H1 (cell line): Measurements from ENCODE around the gene CIT. TPM values are rescaled to one million over a fixed set of nuclear protein-coding genes. Genes with fewer than 3 reads are reported as not detected.

ENCODE experiments used
- CTCF ChIA-PET: fragments of 300-600 bp; sonication (Branson Sonifier 250); formaldehyde crosslinking; loops from one replicate; lab custom pipeline; 2021; ENCODE audit not compliant: partially characterized antibody; lab: Charles Lee
- POLR2A ChIA-PET: fragments of 300-600 bp; sonication (Branson Sonifier 250); formaldehyde crosslinking; loops from one replicate; lab custom pipeline; 2021; ENCODE audit warnings: inconsistent platforms; ENCODE audit not compliant: partially characterized antibody; lab: Charles Lee
- DNase-seq, 2 experiments: peaks; one replicate each; pipeline versions ENCODE4 v3.0.0 to v3.0.0-alpha.2; 2010 to 2022; ENCODE audit warnings: low spot score in 2 of 2, low read depth in 1 of 2, mixed read lengths in 1 of 2
- FAIRE-seq: peaks from 2 replicates; lab custom pipeline; 2011; peaks lifted over from hg19 to GRCh38; lab: Jason Lieb, UNC
- H2AFZ ChIP-seq: 2 replicates; pipeline ENCODE4 v1.8.1; 2012; ENCODE audit warnings: low read length, inconsistent platforms
- H2AK5ac ChIP-seq: 2 replicates; pipeline ENCODE4 v1.6.1; 2013; ENCODE audit warnings: low read depth, low read length
- H2BK120ac ChIP-seq: replicated peaks from 2 replicates; pipeline ENCODE3; 2013; ENCODE audit warnings: low read depth, low read length, inconsistent platforms
- H2BK12ac ChIP-seq: 2 replicates; pipeline ENCODE4 v1.6.1; 2013; ENCODE audit warnings: low read depth, low read length
- H2BK15ac ChIP-seq: 2 replicates; pipeline ENCODE4 v1.6.1; 2013; ENCODE audit warnings: low read length
- H2BK20ac ChIP-seq: 2 replicates; pipeline ENCODE4 v1.6.1; 2013; ENCODE audit warnings: low read length
- H2BK5ac ChIP-seq: 2 replicates; pipeline ENCODE4 v1.6.1; 2013; ENCODE audit warnings: low read depth, low read length
- H3K14ac ChIP-seq: 2 replicates; pipeline ENCODE4 v1.6.1; 2013; ENCODE audit warnings: inconsistent platforms; ENCODE audit not compliant: insufficient read length
- H3K18ac ChIP-seq: 2 replicates; pipeline ENCODE4 v1.6.1; 2013; ENCODE audit warnings: low read length; ENCODE audit errors: extremely low read depth
- H3K23ac ChIP-seq: 2 replicates; pipeline ENCODE4 v1.6.1; 2013; ENCODE audit warnings: inconsistent platforms; ENCODE audit not compliant: insufficient read length
- H3K23me2 ChIP-seq: 2 replicates; pipeline ENCODE4 v1.6.1; 2013; ENCODE audit warnings: low read depth, low read length
- H3K27ac ChIP-seq: 2 replicates; pipeline ENCODE4 v1.6.1; 2011; ENCODE audit warnings: low read depth, low read length, inconsistent platforms
- H3K27me3 ChIP-seq, 4 experiments: replicated peaks in 1 of 4; 1 replicate in 1 of 4; 2 replicates in 3 of 4; pipeline versions ENCODE4 v1.6.1 to v1.8.1; 2011 to 2013; ENCODE audit warnings: low read length in 3 of 4, mild to moderate bottlenecking in 3 of 4, inconsistent platforms in 2 of 4, mixed read lengths in 2 of 4, moderate library complexity in 1 of 4; ENCODE audit not compliant: control insufficient read depth in 3 of 4, insufficient read depth in 3 of 4; ENCODE audit errors: extremely low read depth in 1 of 4
- H3K36me3 ChIP-seq, 4 experiments: 2 replicates each; pipeline versions ENCODE4 v1.6.1 to v1.8.1; 2011 to 2013; ENCODE audit warnings: mild to moderate bottlenecking in 4 of 4, low read length in 3 of 4, moderate library complexity in 2 of 4, control low read depth in 1 of 4, inconsistent platforms in 1 of 4; ENCODE audit not compliant: insufficient read depth in 4 of 4, control insufficient read depth in 2 of 4
- H3K4ac ChIP-seq: replicated peaks from 2 replicates; pipeline ENCODE3; 2013; ENCODE audit warnings: low read length, low read depth, mixed read lengths, inconsistent platforms; ENCODE audit not compliant: insufficient read length
- H3K4me1 ChIP-seq, 4 experiments: replicated peaks in 1 of 4; 1 replicate in 1 of 4; 2 replicates in 3 of 4; pipeline versions ENCODE4 v1.6.1 to v1.8.1; 2011 to 2013; ENCODE audit warnings: low read length in 3 of 4, inconsistent platforms in 2 of 4, mixed read lengths in 1 of 4; ENCODE audit not compliant: insufficient read depth in 4 of 4, control insufficient read depth in 3 of 4
- H3K4me2 ChIP-seq, 2 experiments: 2 replicates each; pipeline versions ENCODE4 v1.6.1 to v1.8.1; 2011 to 2013; ENCODE audit warnings: low read depth in 2 of 2, low read length in 2 of 2, control low read depth in 1 of 2, inconsistent platforms in 1 of 2, mild to moderate bottlenecking in 1 of 2; ENCODE audit not compliant: insufficient read depth in 1 of 2
- H3K4me3 ChIP-seq, 4 experiments: fragments of 200-600, 300-600 bp in 1 of 4; sonication (generic), shearing (Covaris generic), sonication (Bioruptor Twin) in 1 of 4; 2 replicates each; pipeline versions ENCODE4 v1.5.1 to v1.8.1; 2011 to 2016; ENCODE audit warnings: low read length in 4 of 4, low read depth in 3 of 4, control low read depth in 2 of 4, inconsistent platforms in 2 of 4, mild to moderate bottlenecking in 2 of 4, mixed read lengths in 1 of 4, moderate library complexity in 1 of 4; ENCODE audit not compliant: insufficient read depth in 2 of 4; ENCODE audit errors: extremely low read depth in 1 of 4
- H3K56ac ChIP-seq: replicated peaks from 2 replicates; pipeline ENCODE3; 2013; ENCODE audit warnings: low read depth, mild to moderate bottlenecking, mixed read lengths, low read length, inconsistent platforms; ENCODE audit not compliant: insufficient read length
- H3K79me1 ChIP-seq: 2 replicates; pipeline ENCODE4 v1.6.1; 2013; ENCODE audit warnings: low read depth, low read length, control low read depth
- H3K79me2 ChIP-seq, 2 experiments: 2 replicates each; pipeline versions ENCODE4 v1.6.1 to v1.8.1; 2012 to 2013; ENCODE audit warnings: low read length in 2 of 2, mild to moderate bottlenecking in 2 of 2, inconsistent platforms in 1 of 2; ENCODE audit not compliant: insufficient read depth in 2 of 2, control insufficient read depth in 1 of 2
- H3K9ac ChIP-seq, 4 experiments: replicated peaks in 1 of 4; 1 replicate in 1 of 4; 2 replicates in 3 of 4; pipeline versions ENCODE4 v1.6.1 to v1.8.1; 2011 to 2013; ENCODE audit warnings: low read depth in 3 of 4, low read length in 3 of 4, control low read depth in 2 of 4, mild to moderate bottlenecking in 2 of 4, moderate library complexity in 2 of 4, inconsistent platforms in 1 of 4; ENCODE audit errors: extremely low read depth in 1 of 4
- H3K9me3 ChIP-seq, 2 experiments: 2 replicates each; pipeline versions ENCODE4 v1.6.1 to v1.8.1; 2012 to 2013; ENCODE audit warnings: mild to moderate bottlenecking in 2 of 2, moderate library complexity in 2 of 2, control low read depth in 1 of 2, inconsistent platforms in 1 of 2, low read depth in 1 of 2, low read length in 1 of 2, mixed read lengths in 1 of 2; ENCODE audit not compliant: insufficient read depth in 2 of 2
- H4K20me1 ChIP-seq, 2 experiments: replicated peaks in 1 of 2; 2 replicates each; pipeline versions ENCODE3 to v1.8.1; 2011 to 2013; ENCODE audit warnings: inconsistent platforms in 2 of 2, low read length in 2 of 2, mild to moderate bottlenecking in 1 of 2; ENCODE audit not compliant: insufficient read depth in 2 of 2, control insufficient read depth in 1 of 2
- H4K5ac ChIP-seq: 2 replicates; pipeline ENCODE4 v1.6.1; 2013; ENCODE audit warnings: low read length, low read depth, mixed read lengths, inconsistent platforms; ENCODE audit not compliant: insufficient read length
- H4K8ac ChIP-seq: 2 replicates; pipeline ENCODE4 v1.8.0; 2013; ENCODE audit warnings: mild to moderate bottlenecking, moderate library complexity, low read length, inconsistent platforms; ENCODE audit not compliant: insufficient read depth; ENCODE audit errors: extremely low read depth
- H4K91ac ChIP-seq: replicated peaks from 2 replicates; pipeline ENCODE3; 2013; ENCODE audit warnings: low read length, mixed read lengths, inconsistent platforms; ENCODE audit not compliant: insufficient read length
- EGR1 ChIP-seq: IDR thresholded peaks from 2 replicates; pipeline ENCODE4 v1.6.1; 2011; ENCODE audit warnings: low read depth, low read length, borderline replicate concordance
- JUND ChIP-seq: IDR thresholded peaks from 2 replicates; pipeline ENCODE4 v1.6.1; 2011; ENCODE audit warnings: mild to moderate bottlenecking, improper control_type of control experiment, low read length
- KDM1A ChIP-seq: fragments of 200-600, 300-600 bp; sonication (generic); IDR thresholded peaks from 2 replicates; pipeline ENCODE4 v1.7.1; 2016; ENCODE audit warnings: mild to moderate bottlenecking, low read length, borderline replicate concordance
- KDM4A ChIP-seq: IDR thresholded peaks from one replicate; pipeline ENCODE4 v1.7.1; 2012; ENCODE audit warnings: low read depth, mild to moderate bottlenecking, moderate library complexity, low read length, inconsistent platforms; ENCODE audit not compliant: severe bottlenecking
- MAFK ChIP-seq: IDR thresholded peaks from 2 replicates; pipeline ENCODE4 v1.6.1; 2012; ENCODE audit warnings: low read depth, mild to moderate bottlenecking, improper control_type of control experiment, low read length
- SUZ12 ChIP-seq: fragments of 200-600 bp; sonication (generic); IDR thresholded peaks from 2 replicates; pipeline ENCODE4 v1.6.1; 2012; ENCODE audit warnings: mild to moderate bottlenecking, inconsistent platforms, low read length, moderate library complexity, mixed read lengths
- WGBS, 2 experiments: shearing (Covaris generic) in 1 of 2; methylation state at CpG; one replicate each; pipeline versions ENCODE4 v1.1.6 to v1.1.7; 2013 to 2015; ENCODE audit warnings: low lambda C conversion rate in 2 of 2, mixed read lengths in 2 of 2, inconsistent platforms in 1 of 2, low coverage in 1 of 2, missing lambda C conversion rate in 1 of 2; ENCODE audit not compliant: insufficient replicate concordance in 2 of 2, insufficient coverage in 1 of 2, insufficient read length in 1 of 2; ENCODE audit errors: extremely low coverage in 1 of 2, missing lambda C conversion rate in 1 of 2; 5-methylcytosine and 5-hydroxymethylcytosine counted together
- polyA plus RNA-seq, 7 experiments: library from polyadenylated mRNA; depleted of rRNA in 3 of 7; stranded (reverse) in 5 of 7; unstranded in 2 of 7; fragments of >200 nt in 5 of 7; fragments of 200-250 nt in 2 of 7; gene quantifications; 1 replicate in 5 of 7; 2 replicates in 1 of 7; 4 replicates in 1 of 7; pipeline versions ENCODE4 v1.2.1 to v1.2.3, GENCODE V29; 2011 to 2013; ENCODE audit warnings: missing spikeins in 2 of 7, mixed read lengths in 2 of 7
- total RNA-seq: library from RNA; stranded (reverse); fragmentation: NEBNext Ultra II Directional; extraction: Animal tissue kit (Norgen Biotek cat#: 25700); gene quantifications from 2 replicates; pipeline ENCODE4 v1.2.1, GENCODE V29; 2021
- TF ChIP-seq, protein P1 (sequence below): IDR thresholded peaks from 2 replicates; pipeline ENCODE4 v1.6.1; 2011; ENCODE audit warnings: low read depth, mild to moderate bottlenecking, low read length; ENCODE audit not compliant: insufficient read depth

Gene CIT
- total and polyA plus RNA-seq, 2 of the 8 experiments (the other 6 are each of a cell fraction or from before 2014, with no cell fraction given) = 17.1 to 60.9 TPM

DNA sequence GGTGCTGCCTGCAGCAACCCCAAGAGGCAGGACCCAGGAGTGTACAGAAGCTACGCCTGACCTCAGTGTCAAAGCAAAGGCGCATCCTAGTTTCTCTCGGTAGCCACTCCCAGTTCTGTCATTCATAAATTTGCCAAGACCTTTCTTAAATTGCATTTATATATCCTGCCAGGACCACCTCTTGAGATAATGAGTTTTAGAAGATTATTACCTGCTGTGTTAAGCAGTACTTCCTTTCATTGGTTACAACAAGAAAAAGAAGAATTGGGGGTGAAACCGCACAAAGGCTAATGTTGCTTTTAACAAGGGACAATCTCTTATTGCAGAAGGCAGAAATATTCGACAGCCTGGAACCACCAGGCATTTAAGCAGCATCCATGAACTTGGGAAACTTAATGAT, 57.8 kb downstream of the CIT start:
- H3K23me2 ChIP-seq = no peaks in the 10 kb centered on the region; the same call in 1 of the 2 replicates
- no peak overlapping the region for H3K23ac ChIP-seq
- H3K36me3 ChIP-seq = peaks cover 0 to 20% (median 6%) of the 10 kb centered on the region in 4 experiments; a peak in 4 of 8 replicates
- TF ChIP-seq EGR1 (no peak), KDM1A (no peak), JUND (no peak), SUZ12 (no peak), KDM4A (no peak), MAFK (no peak)
- TF ChIP-seq, protein P1, sequence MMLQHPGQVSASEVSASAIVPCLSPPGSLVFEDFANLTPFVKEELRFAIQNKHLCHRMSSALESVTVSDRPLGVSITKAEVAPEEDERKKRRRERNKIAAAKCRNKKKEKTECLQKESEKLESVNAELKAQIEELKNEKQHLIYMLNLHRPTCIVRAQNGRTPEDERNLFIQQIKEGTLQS = no peak
- H2BK15ac ChIP-seq = no peak overlapping the region
- no peak overlapping the region for H3K4me2 ChIP-seq
- H4K91ac ChIP-seq = no peak overlapping the region
- H3K4me1 ChIP-seq = no peaks in the 10 kb centered on the region
- H3K27ac ChIP-seq = no peak overlapping the region
- no peak overlapping the region for H2BK120ac ChIP-seq
- no peak overlapping the region for H3K9ac ChIP-seq
- POLR2A ChIA-PET = interaction anchor here (1.0 kb wide), 1 partner anchor 9 kb away, joined by 3 read pairs; no protein-coding TSS in a partner anchor
- no peak overlapping the region for H2BK5ac ChIP-seq
- H3K9me3 ChIP-seq = no peaks in the 10 kb centered on the region
- no peaks in the 10 kb centered on the region; the same call in 1 of the 2 replicates for H3K79me1 ChIP-seq
- no peak overlapping the region for H4K8ac ChIP-seq
- no peak overlapping the region for H2AFZ ChIP-seq
- no peaks in the 10 kb centered on the region for H3K79me2 ChIP-seq
- no peak overlapping the region for H2BK20ac ChIP-seq
- no peak overlapping the region for H4K5ac ChIP-seq
- H3K18ac ChIP-seq = no peak overlapping the region
- DNase-seq (no peak), FAIRE-seq (no peak)
- H4K20me1 ChIP-seq = peaks cover 0 to 2% of the 10 kb centered on the region in 2 experiments
- H2AK5ac ChIP-seq = no peak overlapping the region
- H3K14ac ChIP-seq = no peak overlapping the region
- no peak overlapping the region for H3K4me3 ChIP-seq
- WGBS, 2 experiments = 92% methylated on average over 5 of the region's 5 CpGs; no CpG with 5 or more reads in 1 of the 2 experiments
- H3K27me3 ChIP-seq = no peaks in the 10 kb centered on the region
- no peak overlapping the region for H3K56ac ChIP-seq
- no peak overlapping the region for H2BK12ac ChIP-seq
- CTCF ChIA-PET = interaction anchor here (1.3 to 2.2 kb wide), 2 partner anchors 15 to 38 kb away, joined by 3 to 7 read pairs; no protein-coding TSS in a partner anchor
- H3K4ac ChIP-seq = no peak overlapping the region
